ENCODE measurements around the gene MIPEP. TPM values are rescaled to one million over a fixed set of nuclear protein-coding genes. Genes with fewer than 3 reads are reported as not detected.

Gene MIPEP
- total RNA-seq, 1 donor from 2014 or later: 15.7 TPM

GRCh38 chr13:23714672-23715071 is 174.5 kb downstream of the MIPEP start:
- TF ChIP-seq CTCF (conservative IDR thresholded peaks at IDR 0.05; ENCODE audit: low read depth, low read length): no peak
- DNase-seq (ENCODE audit: low read depth): no peak
- H3K4me3 ChIP-seq (ENCODE audit: low read depth, low read length): no peak overlapping the region

GRCh38 chr13:23711355-23711754 is 177.8 kb downstream of the MIPEP start:
- TF ChIP-seq CTCF (conservative IDR thresholded peaks at IDR 0.05; ENCODE audit: low read depth, low read length): no peak
- DNase-seq (ENCODE audit: low read depth): no peak
- no peak overlapping the region for H3K4me3 ChIP-seq (ENCODE audit: low read depth, low read length)

GRCh38 chr13:23710366-23710765 is 178.8 kb downstream of the MIPEP start:
- no peak for TF ChIP-seq CTCF (conservative IDR thresholded peaks at IDR 0.05; ENCODE audit: low read depth, low read length)
- H3K4me3 ChIP-seq (ENCODE audit: low read depth, low read length): no peak overlapping the region

GRCh38 chr13:23709536-23709935 is 179.7 kb downstream of the MIPEP start:
- no peak for TF ChIP-seq CTCF (conservative IDR thresholded peaks at IDR 0.05; ENCODE audit: low read depth, low read length)
- no peak for DNase-seq (ENCODE audit: low read depth)
- no peak overlapping the region for H3K4me3 ChIP-seq (ENCODE audit: low read depth, low read length)

More at GRCh38 chr13:23710366-23710765, 178.8 kb downstream of the MIPEP start:
- no peak for DNase-seq (ENCODE audit: low read depth)

GRCh38 chr13:23707674-23708073 is 181.5 kb downstream of the MIPEP start:
- H3K4me3 ChIP-seq (ENCODE audit: low read depth, low read length): no peak overlapping the region
- DNase-seq (ENCODE audit: low read depth): no peak
- TF ChIP-seq CTCF (conservative IDR thresholded peaks at IDR 0.05; ENCODE audit: low read depth, low read length): peak; percentile 63

GRCh38 chr13:23705583-23705982 is 183.6 kb downstream of the MIPEP start:
- no peak overlapping the region for H3K4me3 ChIP-seq (ENCODE audit: low read depth, low read length)
- no peak for TF ChIP-seq CTCF (conservative IDR thresholded peaks at IDR 0.05; ENCODE audit: low read depth, low read length)
- DNase-seq (ENCODE audit: low read depth): no peak

GRCh38 chr13:23703246-23703860 is 185.8 kb downstream of the MIPEP start:
- TF ChIP-seq CTCF (conservative IDR thresholded peaks at IDR 0.05; ENCODE audit: low read depth, low read length): no peak
- no peak overlapping the region for H3K4me3 ChIP-seq (ENCODE audit: low read depth, low read length)
- no peak for DNase-seq (ENCODE audit: low read depth)
